ENCODE data around the gene MTARC2. TPM values are rescaled to one million over a fixed set of nuclear protein-coding genes. Genes with fewer than 3 reads are reported as not detected.

Gene MTARC2
- total and polyA plus RNA-seq, 2 experiments from 2014 or later, result 36.4 to 54.5 TPM

DNA sequence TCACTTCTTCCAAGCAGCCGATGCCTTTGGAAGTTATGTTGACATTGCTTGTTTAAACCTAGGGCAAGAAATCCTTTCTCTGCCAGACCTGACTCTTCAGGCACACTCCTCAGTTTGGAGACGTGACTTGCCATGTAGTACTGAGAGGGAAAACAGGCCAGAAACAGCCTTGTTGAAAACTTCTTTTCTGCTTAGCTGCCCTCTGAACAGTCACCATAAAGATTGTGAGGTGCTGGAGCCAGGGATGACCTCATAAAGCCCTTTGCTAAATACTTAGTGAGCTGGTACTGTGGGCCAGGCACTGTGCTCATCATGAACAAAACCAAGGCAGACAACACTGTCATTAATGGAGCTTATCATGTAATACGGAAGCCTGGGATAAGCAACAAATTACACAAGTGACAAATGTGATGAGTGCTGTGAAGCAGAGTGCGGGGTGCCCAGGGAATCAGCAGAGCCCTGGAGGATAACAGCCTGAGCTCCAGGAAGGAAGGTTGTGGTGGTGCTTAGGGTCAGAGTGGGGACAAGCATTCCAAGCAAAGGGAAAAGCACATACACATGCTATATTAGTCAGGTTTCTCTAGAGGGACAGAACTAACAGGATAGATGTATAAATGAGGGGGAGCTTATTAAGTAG lies 80.9 kb downstream of the MTARC2 start:
- peak in 1 of 2 donors; percentile 3 for DNase-seq (ENCODE audit: low read depth in 1 of 2, low spot score in 1 of 2)
- peaks cover 30% of the 10 kb centered on the region for H3K4me1 ChIP-seq (ENCODE audit: low read depth)
- no peaks in the 10 kb centered on the region for H3K9me3 ChIP-seq (ENCODE audit: low read depth)
- H3K36me3 ChIP-seq, result no peaks in the 10 kb centered on the region
- H3K27me3 ChIP-seq, result no peaks in the 10 kb centered on the region
- TF ChIP-seq, protein P1, sequence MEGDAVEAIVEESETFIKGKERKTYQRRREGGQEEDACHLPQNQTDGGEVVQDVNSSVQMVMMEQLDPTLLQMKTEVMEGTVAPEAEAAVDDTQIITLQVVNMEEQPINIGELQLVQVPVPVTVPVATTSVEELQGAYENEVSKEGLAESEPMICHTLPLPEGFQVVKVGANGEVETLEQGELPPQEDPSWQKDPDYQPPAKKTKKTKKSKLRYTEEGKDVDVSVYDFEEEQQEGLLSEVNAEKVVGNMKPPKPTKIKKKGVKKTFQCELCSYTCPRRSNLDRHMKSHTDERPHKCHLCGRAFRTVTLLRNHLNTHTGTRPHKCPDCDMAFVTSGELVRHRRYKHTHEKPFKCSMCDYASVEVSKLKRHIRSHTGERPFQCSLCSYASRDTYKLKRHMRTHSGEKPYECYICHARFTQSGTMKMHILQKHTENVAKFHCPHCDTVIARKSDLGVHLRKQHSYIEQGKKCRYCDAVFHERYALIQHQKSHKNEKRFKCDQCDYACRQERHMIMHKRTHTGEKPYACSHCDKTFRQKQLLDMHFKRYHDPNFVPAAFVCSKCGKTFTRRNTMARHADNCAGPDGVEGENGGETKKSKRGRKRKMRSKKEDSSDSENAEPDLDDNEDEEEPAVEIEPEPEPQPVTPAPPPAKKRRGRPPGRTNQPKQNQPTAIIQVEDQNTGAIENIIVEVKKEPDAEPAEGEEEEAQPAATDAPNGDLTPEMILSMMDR (IDR thresholded peaks at IDR 0.05; ENCODE audit: low read depth, low read length), result no peak
- H3K4me3 ChIP-seq, result no peak overlapping the region
- H3K27ac ChIP-seq, result no peak overlapping the region

DNA sequence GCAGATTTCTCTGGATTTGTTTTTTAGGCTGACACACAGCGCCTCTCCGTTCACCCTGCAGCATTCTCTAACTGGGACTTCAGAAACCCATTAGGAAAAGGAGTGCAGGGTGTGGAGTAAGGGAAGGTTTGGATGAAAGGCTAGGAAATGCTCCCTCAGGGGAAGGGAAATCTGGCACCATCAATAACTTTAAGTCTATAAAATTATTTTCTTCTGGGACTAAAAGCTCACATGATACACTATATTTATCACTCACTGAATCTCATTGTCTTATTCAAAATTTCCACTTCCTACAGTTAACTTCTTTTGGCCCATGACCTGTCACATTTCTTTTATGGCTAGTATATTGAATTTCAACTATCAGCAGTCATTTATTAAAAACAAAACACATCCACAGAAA lies 85.3 kb downstream of the MTARC2 start:
- Histone ChIP-seq H3K9me3 (ENCODE audit: low read depth) (no peaks in the 10 kb centered on the region), H3K27ac (no peak overlapping the region), H3K4me3 (no peak overlapping the region), H3K4me1 (ENCODE audit: low read depth) (peaks cover 8% of the 10 kb centered on the region), H3K27me3 (no peaks in the 10 kb centered on the region), H3K36me3 (no peaks in the 10 kb centered on the region)
- no peak for DNase-seq (ENCODE audit: low read depth in 1 of 2, low spot score in 1 of 2)
- TF ChIP-seq, protein P1 (IDR thresholded peaks at IDR 0.05; ENCODE audit: low read depth, low read length), result no peak

Other genes with a start within 250 kb of the MTARC2 start
- gene MARK1, start 220.2 kb upstream of the MTARC2 start, total RNA-seq, result 24.0 and 24.6 TPM in 2 replicates
- gene MARK1, start 220.2 kb upstream of the MTARC2 start, polyA plus RNA-seq, result 21.4 and 25.2 TPM in 2 replicates
- 5.3 and 7.5 TPM in 2 replicates for gene C1orf115, start 58.0 kb upstream of the MTARC2 start, total RNA-seq
- gene C1orf115, start 58.0 kb upstream of the MTARC2 start, polyA plus RNA-seq, result 5.3 and 9.7 TPM in 2 replicates
- 4.5 and 5.5 TPM in 2 replicates for gene MTARC1, start 38.6 kb downstream of the MTARC2 start, total RNA-seq
- 15.8 and 16.3 TPM in 2 replicates for gene MTARC1, start 38.6 kb downstream of the MTARC2 start, polyA plus RNA-seq
- gene HLX, start 131.1 kb downstream of the MTARC2 start, total RNA-seq, result 1.3 and 4.5 TPM in 2 replicates
- gene HLX, start 131.1 kb downstream of the MTARC2 start, polyA plus RNA-seq, result 0.15 and 2.1 TPM in 2 replicates